Right lobe of liver (tissue), 6 donors: ENCODE data around the gene PAX8. TPM values are rescaled to one million over a fixed set of nuclear protein-coding genes. Genes with fewer than 3 reads are reported as not detected.

ENCODE experiments used
- ATAC-seq, 4 donors: fragments of 200-7000 bp; cut with Tn5 transposase; one replicate each; pipeline ENCODE4 v1.9.1; 2020; ENCODE audit warnings: mild to moderate bottlenecking in 4 of 4, moderate library complexity in 4 of 4
- DNase-seq, 3 donors: peaks; one replicate each; pipeline ENCODE4 v3.0.0-alpha.2; 2020
- H3K27ac ChIP-seq, 3 donors: fragments of 200-600 bp; one replicate each; pipeline ENCODE4 v1.8.0; 2022
- H3K27me3 ChIP-seq, 2 donors: fragments of 200-600 bp; one replicate each; pipeline ENCODE4 v1.8.0; 2022
- H3K36me3 ChIP-seq, 4 donors: fragments of 200-600 bp; sonication (generic) in 1 of 4; one replicate each; pipeline versions ENCODE4 v1.5.1 to v1.8.0; 2017 to 2022; ENCODE audit warnings: control low read depth in 1 of 4
- H3K4me1 ChIP-seq, 4 donors: fragments of 200-600 bp; sonication (generic) in 1 of 4; one replicate each; pipeline versions ENCODE4 v1.5.1 to v1.8.0; 2017 to 2022; ENCODE audit warnings: control low read depth in 1 of 4
- H3K4me3 ChIP-seq, 3 donors: fragments of 200-600 bp; one replicate each; pipeline ENCODE4 v1.8.0; 2022
- H3K9me3 ChIP-seq, 4 donors: fragments of 200-600 bp; sonication (generic) in 1 of 4; one replicate each; pipeline versions ENCODE4 v1.5.1 to v1.8.0; 2017 to 2022; ENCODE audit warnings: control low read depth in 1 of 4
- CTCF ChIP-seq, 4 donors: fragments of 200-600 bp in 3 of 4; fragments of 450-650 bp in 1 of 4; IDR thresholded peaks; one replicate each; pipeline versions ENCODE4 v1.5.1 to v1.8.0; 2016 to 2022; ENCODE audit warnings: antibody characterized with exemption in 4 of 4, mild to moderate bottlenecking in 2 of 4
- POLR2A ChIP-seq: fragments of 450-650 bp; IDR thresholded peaks from one replicate; pipeline ENCODE4 v1.6.1; 2017; ENCODE audit warnings: antibody characterized with exemption, mild to moderate bottlenecking
- WGBS: methylation state at CpG from one replicate; pipeline ENCODE4 v1.1.6; 2018; ENCODE audit warnings: low coverage, low lambda C conversion rate; ENCODE audit not compliant: insufficient coverage; ENCODE audit errors: missing lambda C conversion rate; 5-methylcytosine and 5-hydroxymethylcytosine counted together
- intact Hi-C, 2 donors: fragments of 100-400 bp; cut with DNase I; formaldehyde crosslinking; loops; one replicate each; pipeline versions ENCODE4 v1.11.2 to v1.14.1; 2022
- total RNA-seq, 6 experiments: library from RNA; depleted of rRNA in 2 of 6; stranded (reverse); fragments of >200 nt in 2 of 6; fragmentation: NEBNext Ultra II Directional in 3 of 6; extraction: Animal tissue kit (Norgen Biotek cat#: 25700) in 3 of 6; gene quantifications; one replicate each; pipeline versions ENCODE4 v1.1.0 to v1.2.4, GENCODE V29; 2016 to 2023
- donor health status: DM: no; HTN: yes; CAD: no.
- donor health status: DM: no; HTN: no; CAD: no.
- donor health status: DM: no; HTN: no; CAD: no.
- donor health status: DM: no; HTN: yes; CAD: no.
- donor health status: DM: no; HTN: yes; CAD: no.

The PAX8 gene
- total RNA-seq, 6 experiments from 2014 or later, result 0.27 to 1.9 (median 0.86) TPM

- Histone ChIP-seq H3K27me3 (no peaks in the 10 kb centered on the region), H3K9me3 (no peaks in the 10 kb centered on the region), H3K27ac (peak overlapping the region; percentile 84 to 93 (median 90)), H3K4me3 (no peak overlapping the region), H3K36me3 (no peaks in the 10 kb centered on the region), H3K4me1 (peaks cover 0 to 36% (median 14%) of the 10 kb centered on the region in 4 donors)
- ATAC-seq (no peak), DNase-seq (peak in 1 of 3 donors; percentile 22)
- intact Hi-C loops, result no loop called here
- no peak for TF ChIP-seq POLR2A
- WGBS, result 80% methylated on average over 5 of the region's 5 CpGs
Observed at GRCh38 chr2:113219525-113219888, 59.2 kb downstream of the PAX8 start.

GRCh38 chr2:113219092-113219441, 59.7 kb downstream of the PAX8 start:
- no peaks in the 10 kb centered on the region for H3K36me3 ChIP-seq
- H3K9me3 ChIP-seq, result no peaks in the 10 kb centered on the region
- peaks cover 0 to 36% (median 14%) of the 10 kb centered on the region in 4 donors for H3K4me1 ChIP-seq
- ATAC-seq (peak in 1 of 4 donors; percentile 20), DNase-seq (peak in 1 of 3 donors; percentile 25)
- H3K27ac ChIP-seq, result peak overlapping the region; percentile 84 to 93 (median 90)
- H3K4me3 ChIP-seq, result no peak overlapping the region
- H3K27me3 ChIP-seq, result no peaks in the 10 kb centered on the region
- WGBS, result 83% methylated on average over 1 of the region's 2 CpGs
- intact Hi-C loops, result no loop called here
- TF ChIP-seq POLR2A (no peak), CTCF (IDR thresholded peaks at IDR 0.05) (no peak)

- 23% methylated on average over 8 of the region's 8 CpGs for WGBS
- peaks cover 0 to 36% (median 14%) of the 10 kb centered on the region in 4 donors for H3K4me1 ChIP-seq
- H3K36me3 ChIP-seq, result no peaks in the 10 kb centered on the region
- H3K27me3 ChIP-seq, result no peaks in the 10 kb centered on the region
- H3K9me3 ChIP-seq, result no peaks in the 10 kb centered on the region
- H3K4me3 ChIP-seq, result peak overlapping the region in 1 of 3 donors; percentile 6
- intact Hi-C loops, result no loop called here
- no peak for TF ChIP-seq POLR2A
- no peak for TF ChIP-seq CTCF (IDR thresholded peaks at IDR 0.05)
- H3K27ac ChIP-seq, result peak overlapping the region; percentile 84 to 93 (median 90)
- peak; percentile 85 to 91 (median 91) for DNase-seq
- peak; percentile 89 to 94 (median 90) for ATAC-seq
Observed at GRCh38 chr2:113218283-113219091, 60.2 kb downstream of the PAX8 start.

- Histone ChIP-seq H3K9me3 (no peaks in the 10 kb centered on the region), H3K4me1 (peaks cover 0 to 36% (median 14%) of the 10 kb centered on the region in 4 donors), H3K36me3 (no peaks in the 10 kb centered on the region), H3K27me3 (no peaks in the 10 kb centered on the region), H3K4me3 (peak overlapping the region in 1 of 3 donors; percentile 6), H3K27ac (peak overlapping the region; percentile 84 to 93 (median 90))
- ATAC-seq (peak; percentile 2 to 6 (median 4)), DNase-seq (peak in 1 of 3 donors; percentile 51)
- intact Hi-C loops, result no loop called here
- 20% methylated on average over 2 of the region's 15 CpGs for WGBS
- TF ChIP-seq CTCF (IDR thresholded peaks at IDR 0.05) (no peak), POLR2A (no peak)
Observed at GRCh38 chr2:113217455-113218282, 61.1 kb downstream of the PAX8 start.
